Tibial nerve (tissue), 4 donors: ENCODE measurements around the gene TMEM138. TPM values are rescaled to one million over a fixed set of nuclear protein-coding genes. Genes with fewer than 3 reads are reported as not detected.

ENCODE experiments used
- DNase-seq, 2 donors: peaks; one replicate each; pipeline ENCODE4 v3.0.0-alpha.2; 2019; ENCODE audit warnings: low spot score in 2 of 2
- H3K27ac ChIP-seq, 4 donors: fragments of 200-600 bp; sonication (generic) in 3 of 4; one replicate each; pipeline ENCODE4 v1.5.1; 2017 to 2019; ENCODE audit warnings: mild to moderate bottlenecking in 1 of 4
- H3K27me3 ChIP-seq, 2 donors: fragments of 200-600 bp; sonication (generic) in 1 of 2; one replicate each; pipeline versions ENCODE4 v1.5.1 to v1.6.0; 2017 to 2019
- H3K36me3 ChIP-seq, 3 donors: fragments of 200-600 bp; sonication (generic); one replicate each; pipeline ENCODE4 v1.5.1; 2018 to 2019
- H3K4me1 ChIP-seq, 4 donors: fragments of 200-600 bp; sonication (generic) in 3 of 4; one replicate each; pipeline ENCODE4 v1.5.1; 2017 to 2019
- H3K4me3 ChIP-seq, 4 donors: fragments of 200-600 bp; sonication (generic) in 3 of 4; one replicate each; pipeline ENCODE4 v1.5.1; 2017 to 2019; ENCODE audit warnings: mild to moderate bottlenecking in 1 of 4, moderate library complexity in 1 of 4
- H3K9me3 ChIP-seq, 4 donors: fragments of 200-600 bp; sonication (generic) in 3 of 4; one replicate each; pipeline ENCODE4 v1.5.1; 2017 to 2019
- EP300 ChIP-seq, 2 donors: sonication (generic); formaldehyde crosslinking; IDR thresholded peaks; one replicate each; pipeline ENCODE4 v1.6.1; 2017; ENCODE audit warnings: antibody characterized with exemption in 2 of 2, mild to moderate bottlenecking in 1 of 2
- POLR2A ChIP-seq, 2 donors: fragments of 450-650 bp; IDR thresholded peaks; one replicate each; pipeline ENCODE4 v1.6.1; 2017; ENCODE audit warnings: antibody characterized with exemption in 2 of 2, mild to moderate bottlenecking in 2 of 2, moderate library complexity in 2 of 2
- WGBS, 2 donors: methylation state at CpG; one replicate each; pipeline ENCODE4 v1.1.5; 2018; 5-methylcytosine and 5-hydroxymethylcytosine counted together
- total RNA-seq, 4 donors: library from RNA; depleted of rRNA; stranded (reverse); fragments of >200 nt; gene quantifications; one replicate each; pipeline ENCODE4 v1.1.0, GENCODE V29; 2016
- TF ChIP-seq, protein P1 (sequence below), 5 experiments: fragments of 200-600 bp in 3 of 5; fragments of 450-650 bp in 2 of 5; sonication (generic) in 3 of 5; IDR thresholded peaks; one replicate each; pipeline ENCODE4 v1.5.1; 2016 to 2019; ENCODE audit warnings: antibody characterized with exemption in 5 of 5, mild to moderate bottlenecking in 3 of 5, moderate library complexity in 2 of 5

TMEM138 gene
- total RNA-seq, 4 donors from 2014 or later = 20.5 to 31.4 (median 26.9) TPM

DNA sequence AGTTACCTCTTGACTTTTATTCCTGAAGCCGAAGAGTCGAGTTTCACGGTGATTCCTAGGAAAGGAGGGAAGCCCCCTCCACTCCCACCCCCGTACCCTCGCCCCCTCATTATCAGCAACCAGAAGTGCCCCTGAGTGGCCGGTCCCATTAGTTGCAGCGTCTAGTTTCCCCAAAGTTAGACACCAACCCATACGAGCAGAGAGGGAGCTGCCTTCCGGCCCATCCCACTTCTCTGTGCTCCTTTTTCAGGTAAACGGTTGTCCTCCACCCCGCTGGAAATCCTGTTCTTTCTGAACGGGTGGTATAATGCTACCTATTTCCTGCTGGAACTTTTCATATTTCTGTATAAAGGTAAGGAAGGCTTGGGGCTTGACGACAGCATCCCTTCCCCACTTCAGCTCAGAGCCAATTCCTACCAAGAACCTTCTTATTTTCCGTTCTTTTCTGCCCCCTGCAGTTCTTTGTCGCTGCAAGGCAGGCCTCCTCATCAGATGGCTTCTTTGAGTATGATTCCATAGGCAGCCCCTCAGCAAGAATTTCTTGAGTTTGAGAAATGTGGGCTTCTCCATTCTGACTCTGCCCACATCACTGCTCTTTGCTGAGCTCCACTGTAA, 30.9 kb downstream of the TMEM138 start:
- H3K27ac ChIP-seq = peak overlapping the region in 3 of 4 donors; percentile 75 to 86 (median 79)
- H3K4me1 ChIP-seq = peaks cover 0 to 14% (median 8%) of the 10 kb centered on the region in 4 donors
- peak overlapping the region; percentile 64 to 83 (median 72) for H3K4me3 ChIP-seq
- no peak for DNase-seq
- TF ChIP-seq EP300 (IDR thresholded peaks at IDR 0.05) (no peak), POLR2A (IDR thresholded peaks at IDR 0.05) (no peak)
- TF ChIP-seq, protein P1, sequence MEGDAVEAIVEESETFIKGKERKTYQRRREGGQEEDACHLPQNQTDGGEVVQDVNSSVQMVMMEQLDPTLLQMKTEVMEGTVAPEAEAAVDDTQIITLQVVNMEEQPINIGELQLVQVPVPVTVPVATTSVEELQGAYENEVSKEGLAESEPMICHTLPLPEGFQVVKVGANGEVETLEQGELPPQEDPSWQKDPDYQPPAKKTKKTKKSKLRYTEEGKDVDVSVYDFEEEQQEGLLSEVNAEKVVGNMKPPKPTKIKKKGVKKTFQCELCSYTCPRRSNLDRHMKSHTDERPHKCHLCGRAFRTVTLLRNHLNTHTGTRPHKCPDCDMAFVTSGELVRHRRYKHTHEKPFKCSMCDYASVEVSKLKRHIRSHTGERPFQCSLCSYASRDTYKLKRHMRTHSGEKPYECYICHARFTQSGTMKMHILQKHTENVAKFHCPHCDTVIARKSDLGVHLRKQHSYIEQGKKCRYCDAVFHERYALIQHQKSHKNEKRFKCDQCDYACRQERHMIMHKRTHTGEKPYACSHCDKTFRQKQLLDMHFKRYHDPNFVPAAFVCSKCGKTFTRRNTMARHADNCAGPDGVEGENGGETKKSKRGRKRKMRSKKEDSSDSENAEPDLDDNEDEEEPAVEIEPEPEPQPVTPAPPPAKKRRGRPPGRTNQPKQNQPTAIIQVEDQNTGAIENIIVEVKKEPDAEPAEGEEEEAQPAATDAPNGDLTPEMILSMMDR (IDR thresholded peaks at IDR 0.05) = no peak
- no peaks in the 10 kb centered on the region for H3K27me3 ChIP-seq
- no peaks in the 10 kb centered on the region for H3K9me3 ChIP-seq
- WGBS, 2 donors = 2 to 4% methylated on average over 13 to 15 of the region's 15 CpGs
- H3K36me3 ChIP-seq = peaks cover 0 to 36% (median 0%) of the 10 kb centered on the region in 3 donors

DNA sequence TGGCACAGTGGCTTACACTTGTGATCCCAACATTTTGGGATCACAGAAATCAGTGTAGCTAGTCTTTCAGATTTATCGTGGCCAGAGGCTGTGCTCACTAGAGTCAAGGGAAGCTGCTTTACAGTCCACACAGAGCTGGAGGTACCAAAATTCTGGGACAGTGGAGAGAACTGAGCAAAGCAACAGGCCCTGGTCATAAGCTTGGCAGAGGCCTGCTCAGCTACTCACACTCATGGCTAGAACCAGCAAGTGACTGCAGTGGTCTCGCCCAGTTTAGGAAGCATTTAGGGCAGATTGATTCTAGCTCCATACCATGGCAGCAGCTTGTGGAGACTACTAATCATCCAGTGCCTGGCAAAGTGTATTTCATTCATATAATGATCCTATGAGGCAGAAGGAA, 39.0 kb downstream of the TMEM138 start:
- H3K4me3 ChIP-seq = no peak overlapping the region
- H3K36me3 ChIP-seq = peaks cover 0 to 81% (median 30%) of the 10 kb centered on the region in 3 donors
- WGBS, 2 donors = 92 to 100% methylated on average over 2 of the region's 2 CpGs
- H3K27ac ChIP-seq = no peak overlapping the region
- TF ChIP-seq, protein P1 (IDR thresholded peaks at IDR 0.05) = no peak
- TF ChIP-seq EP300 (IDR thresholded peaks at IDR 0.05) (no peak), POLR2A (IDR thresholded peaks at IDR 0.05) (no peak)
- no peak for DNase-seq
- H3K4me1 ChIP-seq = peaks cover 0 to 27% (median 6%) of the 10 kb centered on the region in 4 donors
- no peaks in the 10 kb centered on the region for H3K27me3 ChIP-seq
- H3K9me3 ChIP-seq = no peaks in the 10 kb centered on the region

DNA sequence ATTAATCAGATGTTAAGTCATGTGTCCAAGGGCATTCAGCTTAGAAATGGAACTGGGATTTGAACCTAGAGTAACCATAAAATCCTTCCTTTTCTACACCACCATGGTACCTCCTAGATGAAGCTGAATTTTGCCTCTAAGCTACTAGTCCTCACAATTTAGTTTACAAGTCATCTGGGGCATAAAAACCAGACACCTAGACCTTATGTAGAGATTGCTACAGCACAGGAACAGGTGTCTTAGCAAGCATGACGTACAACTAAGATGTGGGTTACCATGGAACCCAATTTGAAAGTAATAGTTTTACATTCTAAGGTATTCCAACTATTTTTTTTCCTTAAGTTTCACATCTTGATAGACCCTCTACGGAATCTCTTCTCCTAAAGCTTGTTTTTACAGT, 39.4 kb downstream of the TMEM138 start:
- Histone ChIP-seq H3K4me3 (no peak overlapping the region), H3K36me3 (peaks cover 0 to 81% (median 30%) of the 10 kb centered on the region in 3 donors), H3K27me3 (no peaks in the 10 kb centered on the region), H3K9me3 (no peaks in the 10 kb centered on the region), H3K27ac (no peak overlapping the region), H3K4me1 (peaks cover 0 to 31% (median 6%) of the 10 kb centered on the region in 4 donors)
- TF ChIP-seq, protein P1 (IDR thresholded peaks at IDR 0.05) = no peak
- TF ChIP-seq EP300 (IDR thresholded peaks at IDR 0.05) (no peak), POLR2A (IDR thresholded peaks at IDR 0.05) (no peak)
- 88 to 94% methylated on average over 2 of the region's 2 CpGs for WGBS, 2 donors
- no peak for DNase-seq

DNA sequence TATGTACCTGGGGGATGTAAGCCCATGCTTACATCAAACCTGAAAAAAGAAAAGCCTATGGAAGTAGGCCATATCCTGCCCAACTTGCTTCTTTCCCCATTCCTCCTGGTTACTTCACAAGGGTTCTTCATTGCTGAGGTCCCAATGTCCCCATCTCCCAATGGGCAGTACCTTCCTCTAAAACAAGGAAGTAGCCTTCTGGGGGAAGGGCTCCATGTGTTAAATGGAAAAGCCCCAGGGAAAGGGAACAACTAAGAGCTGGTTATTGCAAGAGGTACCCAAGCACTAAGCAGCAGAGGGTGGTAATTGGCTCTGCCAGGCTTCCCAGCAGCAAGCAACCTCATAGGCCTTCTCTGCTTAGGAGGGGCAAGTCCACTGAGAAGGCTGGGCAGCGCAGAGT, 41.5 kb downstream of the TMEM138 start:
- Histone ChIP-seq H3K4me3 (no peak overlapping the region), H3K9me3 (no peaks in the 10 kb centered on the region), H3K27me3 (no peaks in the 10 kb centered on the region), H3K4me1 (peaks cover 0 to 33% (median 6%) of the 10 kb centered on the region in 4 donors), H3K27ac (peak overlapping the region in 3 of 4 donors; percentile 58 to 85 (median 81)), H3K36me3 (peaks cover 4 to 80% (median 37%) of the 10 kb centered on the region in 3 donors)
- TF ChIP-seq, protein P1 (IDR thresholded peaks at IDR 0.05) = no peak
- no peak for TF ChIP-seq EP300 (IDR thresholded peaks at IDR 0.05)
- TF ChIP-seq POLR2A (IDR thresholded peaks at IDR 0.05) = no peak
- 80 to 100% methylated on average over 1 of the region's 1 CpG for WGBS, 2 donors
- no peak for DNase-seq

DNA sequence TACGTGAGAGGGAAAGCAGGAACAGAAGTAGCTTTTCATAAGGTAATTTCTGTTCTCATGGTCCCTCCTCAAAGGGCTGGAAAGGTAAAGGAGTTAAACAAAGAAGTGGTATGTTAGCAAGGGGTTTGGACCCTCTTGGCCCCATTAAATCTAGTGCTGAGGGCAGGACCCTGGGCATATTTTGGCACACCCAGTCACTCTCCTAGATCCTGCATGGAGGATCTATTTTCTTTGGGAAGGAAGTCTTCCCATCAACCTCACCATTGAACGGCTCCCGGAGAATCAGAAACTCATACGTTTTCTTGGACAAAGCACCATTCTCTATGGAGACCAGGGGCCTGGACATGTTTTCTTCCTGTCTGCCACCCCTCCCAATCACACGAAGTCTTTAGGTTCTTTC, 41.9 kb downstream of the TMEM138 start:
- no peaks in the 10 kb centered on the region for H3K27me3 ChIP-seq
- peaks cover 4 to 80% (median 37%) of the 10 kb centered on the region in 3 donors for H3K36me3 ChIP-seq
- peak overlapping the region in 3 of 4 donors; percentile 58 to 85 (median 81) for H3K27ac ChIP-seq
- DNase-seq = no peak
- TF ChIP-seq POLR2A (IDR thresholded peaks at IDR 0.05) (no peak), EP300 (IDR thresholded peaks at IDR 0.05) (no peak)
- TF ChIP-seq, protein P1 (IDR thresholded peaks at IDR 0.05) = no peak
- no peaks in the 10 kb centered on the region for H3K9me3 ChIP-seq
- H3K4me1 ChIP-seq = peaks cover 0 to 33% (median 6%) of the 10 kb centered on the region in 4 donors
- H3K4me3 ChIP-seq = no peak overlapping the region
- WGBS, 2 donors = 43 to 46% methylated on average over 5 of the region's 5 CpGs
